Mesothelial cell of epicardium (in vitro differentiated cells): ENCODE data around the gene MYOZ3. TPM values are rescaled to one million over a fixed set of nuclear protein-coding genes. Genes with fewer than 3 reads are reported as not detected.

ENCODE experiments used
- DNase-seq, 2 experiments: peaks; one replicate each; pipeline ENCODE4 v3.0.0; 2021; ENCODE audit warnings: low spot score in 2 of 2; ENCODE audit not compliant: unreplicated experiment in 2 of 2
- H3K27ac Mint-ChIP-seq: 2 replicates; pipeline ENCODE4 v1.8.0; 2021; ENCODE audit warnings: mixed read lengths
- H3K27me3 Mint-ChIP-seq: 2 replicates; pipeline ENCODE4 v1.8.0; 2021; ENCODE audit warnings: low read depth, mixed read lengths
- H3K36me3 Mint-ChIP-seq: 2 replicates; pipeline ENCODE4 v1.8.0; 2021; ENCODE audit warnings: mixed read lengths
- H3K4me1 Mint-ChIP-seq: 2 replicates; pipeline ENCODE4 v1.8.0; 2021; ENCODE audit warnings: mixed read lengths
- H3K4me3 Mint-ChIP-seq: 2 replicates; pipeline ENCODE4 v1.8.0; 2021; ENCODE audit warnings: mild to moderate bottlenecking, moderate library complexity, mixed read lengths
- H3K9me3 Mint-ChIP-seq: 2 replicates; pipeline ENCODE4 v1.8.0; 2021; ENCODE audit warnings: mixed read lengths
- CTCF ChIP-seq: fragments of 200-600 bp; sonication (generic); IDR thresholded peaks from one replicate; pipeline ENCODE4 v1.5.0; 2021; ENCODE audit warnings: antibody characterized with exemption; ENCODE audit not compliant: unreplicated experiment
- total RNA-seq: library from RNA; stranded (reverse); gene quantifications from 3 replicates; pipeline ENCODE4 v1.2.1, GENCODE V29; 2021

The MYOZ3 gene
- total RNA-seq, 1 donor from 2014 or later = 8.5 TPM

DNA sequence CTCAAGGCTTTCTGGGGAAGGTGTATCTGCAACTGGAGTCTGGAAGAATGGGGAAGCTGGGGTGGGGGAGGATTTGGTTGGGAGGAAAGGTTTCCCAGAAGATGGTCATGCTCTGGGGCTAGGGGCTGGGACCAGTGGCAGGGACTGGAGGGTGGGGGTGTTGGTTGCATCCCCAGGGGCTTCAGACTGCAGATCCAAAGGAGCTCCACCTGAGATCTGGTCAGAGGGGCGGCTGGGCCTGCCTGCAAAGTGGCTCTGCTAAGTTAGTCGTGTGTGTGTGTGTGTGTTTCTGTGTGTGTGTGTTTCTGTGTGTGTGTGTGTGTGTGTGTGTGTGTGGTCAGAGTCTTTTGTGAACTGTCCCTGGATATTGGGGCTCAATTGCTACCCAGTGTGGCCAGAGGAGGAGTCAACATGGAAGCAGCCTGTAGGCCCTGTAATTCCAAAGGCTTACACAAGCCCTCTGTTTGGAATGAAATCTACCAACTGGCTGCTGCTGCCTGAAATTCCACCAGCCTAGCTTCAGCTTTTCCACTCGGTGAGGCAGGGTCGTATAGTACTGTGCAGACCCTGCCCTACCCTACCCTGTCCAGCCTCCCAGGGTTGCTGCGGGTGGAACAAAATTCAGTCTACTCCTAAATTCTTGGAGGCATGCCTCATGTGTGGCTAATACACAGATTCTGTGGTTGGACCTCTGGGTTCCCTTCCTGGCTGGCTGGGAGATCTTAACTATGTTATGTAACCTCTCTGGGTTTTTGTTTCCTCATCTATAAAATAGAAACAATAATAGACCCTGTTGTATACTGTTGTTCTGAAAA, 33.1 kb upstream of the MYOZ3 start:
- TF ChIP-seq CTCF = no peak
- no peak overlapping the region for H3K4me3 Mint-ChIP-seq
- no peaks in the 10 kb centered on the region for H3K36me3 Mint-ChIP-seq
- peak overlapping the region; percentile 48 for H3K27ac Mint-ChIP-seq
- no peaks in the 10 kb centered on the region for H3K27me3 Mint-ChIP-seq
- H3K9me3 Mint-ChIP-seq = no peaks in the 10 kb centered on the region
- H3K4me1 Mint-ChIP-seq = peaks cover 48% of the 10 kb centered on the region
- no peak for DNase-seq

DNA sequence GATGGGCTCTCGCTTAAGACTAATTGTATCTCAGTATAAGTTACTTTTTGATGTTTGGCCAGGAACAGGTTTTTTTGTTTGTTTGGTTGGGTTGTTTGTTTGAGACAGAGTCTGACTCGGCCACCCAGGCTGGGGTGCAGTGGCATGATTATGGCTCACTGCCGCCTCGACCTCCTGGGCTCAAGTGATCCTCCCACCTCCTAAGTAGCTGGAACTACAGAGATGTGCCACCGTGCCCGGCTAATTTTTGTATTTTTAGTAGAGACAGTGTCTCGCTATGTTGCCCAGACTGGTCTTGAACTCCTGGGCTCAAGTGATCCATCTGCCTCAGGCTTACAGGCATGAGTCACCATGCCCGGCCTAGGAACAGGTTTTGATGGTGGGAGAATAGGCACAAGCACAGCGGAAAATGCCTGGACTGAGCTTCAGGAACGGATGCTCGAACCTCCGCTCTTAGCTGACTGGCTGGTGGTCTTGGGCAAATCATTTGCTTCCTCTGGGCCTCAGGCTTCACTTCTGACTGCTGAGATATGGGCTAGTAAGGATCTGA, 32.0 kb upstream of the MYOZ3 start:
- Mint-ChIP-seq H3K27ac (peak overlapping the region; percentile 6), H3K4me3 (no peak overlapping the region), H3K9me3 (no peaks in the 10 kb centered on the region), H3K36me3 (no peaks in the 10 kb centered on the region), H3K27me3 (no peaks in the 10 kb centered on the region), H3K4me1 (peaks cover 43% of the 10 kb centered on the region)
- DNase-seq = no peak
- TF ChIP-seq CTCF = no peak

DNA sequence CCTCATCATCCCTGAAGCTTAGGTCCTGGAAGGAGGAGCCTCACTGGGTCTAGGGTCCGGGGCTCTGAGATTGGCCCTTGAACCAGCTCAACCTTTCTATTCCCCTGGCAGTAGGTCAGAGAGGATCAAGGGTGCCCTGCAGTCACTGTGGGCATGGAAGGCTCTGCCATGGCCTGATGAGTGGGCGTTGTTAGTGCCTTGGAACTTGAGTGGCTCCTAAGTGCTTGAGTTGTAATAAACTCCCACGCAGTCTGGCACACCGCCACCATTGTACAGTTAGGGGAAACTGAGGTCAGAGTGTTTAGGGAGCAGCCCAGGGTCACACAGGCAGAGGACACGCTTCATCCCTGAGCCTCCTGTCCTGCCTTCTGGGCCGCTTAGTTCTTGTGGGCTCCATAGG, 31.0 kb upstream of the MYOZ3 start:
- Mint-ChIP-seq H3K4me3 (no peak overlapping the region), H3K36me3 (no peaks in the 10 kb centered on the region), H3K4me1 (peaks cover 44% of the 10 kb centered on the region), H3K27ac (peak overlapping the region; percentile 71), H3K9me3 (no peaks in the 10 kb centered on the region), H3K27me3 (no peaks in the 10 kb centered on the region)
- no peak for TF ChIP-seq CTCF
- DNase-seq = no peak

DNA sequence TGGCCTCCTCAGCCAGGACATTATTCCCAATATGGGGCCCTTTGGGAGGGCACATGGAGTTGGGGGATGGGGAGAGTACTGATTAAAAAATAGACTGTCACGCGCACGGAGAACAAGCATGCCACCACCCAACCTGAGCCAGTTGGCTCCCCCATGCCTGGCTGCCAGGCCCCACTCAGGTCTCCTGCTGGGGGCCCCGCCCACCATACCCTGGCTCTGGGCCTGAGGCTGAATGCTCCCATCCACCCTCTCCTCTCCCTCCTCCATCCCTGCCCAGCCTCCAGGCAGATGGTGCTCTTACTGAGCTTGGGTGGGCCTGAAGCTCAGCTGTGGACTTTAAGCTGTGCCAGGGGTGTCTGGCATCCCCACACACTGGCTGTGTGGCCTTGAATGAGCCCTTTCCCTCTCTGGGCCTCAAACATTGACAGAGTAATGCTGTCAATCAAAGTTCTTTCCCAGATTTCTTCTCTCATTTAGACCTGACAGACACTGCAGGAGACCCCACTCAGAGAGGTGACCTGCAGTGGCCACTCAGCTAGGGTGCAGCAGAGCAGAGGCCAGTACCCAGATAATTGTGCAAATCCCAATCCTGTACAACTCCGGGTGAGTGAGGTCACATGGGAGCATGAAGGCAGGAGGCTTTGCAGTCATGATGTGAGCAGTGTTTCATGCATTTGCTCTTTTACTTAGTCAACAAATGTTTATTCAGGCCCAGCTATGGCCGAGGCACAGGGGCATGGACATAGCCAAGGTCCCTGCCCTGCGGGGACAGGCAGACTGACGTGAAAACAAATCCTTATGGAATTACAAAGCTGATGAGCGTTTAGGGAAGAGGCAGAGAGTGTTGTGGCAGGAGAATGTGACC, 30.4 kb upstream of the MYOZ3 start:
- Mint-ChIP-seq H3K27ac (peak overlapping the region; percentile 71), H3K4me3 (no peak overlapping the region), H3K4me1 (peaks cover 44% of the 10 kb centered on the region), H3K9me3 (no peaks in the 10 kb centered on the region), H3K27me3 (no peaks in the 10 kb centered on the region), H3K36me3 (no peaks in the 10 kb centered on the region)
- DNase-seq = no peak
- TF ChIP-seq CTCF = no peak

DNA sequence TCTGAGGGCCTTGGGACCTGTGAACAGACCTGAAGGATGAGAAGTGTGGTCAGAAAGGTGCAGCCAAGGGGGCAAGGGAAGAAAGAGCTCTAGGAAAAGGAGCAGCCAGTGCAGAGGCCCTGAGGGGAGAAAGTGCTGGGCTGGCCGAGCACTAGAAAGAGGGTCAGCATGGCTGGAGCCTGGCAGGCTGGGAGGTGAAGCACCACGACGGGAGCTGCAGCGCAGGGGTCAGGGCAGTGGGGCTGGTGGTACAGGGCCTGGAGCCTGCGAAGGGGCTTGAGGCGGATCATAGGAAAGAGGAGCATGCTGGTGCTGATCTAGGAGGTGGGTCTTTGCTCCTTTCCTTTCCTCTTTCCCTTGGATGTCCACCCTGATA, 29.7 kb upstream of the MYOZ3 start:
- H3K27me3 Mint-ChIP-seq = no peaks in the 10 kb centered on the region
- H3K27ac Mint-ChIP-seq = no peak overlapping the region
- DNase-seq = no peak
- no peak overlapping the region for H3K4me3 Mint-ChIP-seq
- no peaks in the 10 kb centered on the region for H3K36me3 Mint-ChIP-seq
- H3K4me1 Mint-ChIP-seq = peaks cover 44% of the 10 kb centered on the region
- TF ChIP-seq CTCF = no peak
- H3K9me3 Mint-ChIP-seq = no peaks in the 10 kb centered on the region
